ENCODE measurements around the gene SMARCD3. TPM values are rescaled to one million over a fixed set of nuclear protein-coding genes. Genes with fewer than 3 reads are reported as not detected.

The SMARCD3 gene
- total and polyA plus RNA-seq, 2 of the 8 experiments (the other 6 are each of a cell fraction or from before 2014, with no cell fraction given): 3.0 to 5.6 TPM

- H2BK120ac ChIP-seq (replicated peaks; ENCODE audit: low read depth, low read length): no peak overlapping the region
- H3K79me1 ChIP-seq (ENCODE audit: low read depth, low read length): peaks cover 7% of the 10 kb centered on the region; the same call in 1 of the 2 replicates
- H3K27me3 ChIP-seq (replicated peaks in 1 of 4; ENCODE audit: control insufficient read depth in 3 of 4, extremely low read depth in 1 of 4, insufficient read depth in 3 of 4, low read length in 3 of 4): no peaks in the 10 kb centered on the region
- CTCF ChIA-PET (ENCODE audit: partially characterized antibody): interaction anchor here (0.6 to 5.9 kb wide), 11 partner anchors 11 to 114 kb away, joined by 3 to 49 read pairs (median 4); no protein-coding TSS in a partner anchor
- peaks cover 11% of the 10 kb centered on the region for H3K23me2 ChIP-seq (ENCODE audit: low read depth, low read length)
- H2BK5ac ChIP-seq (ENCODE audit: low read depth, low read length): no peak overlapping the region
- H2BK12ac ChIP-seq (ENCODE audit: low read depth, low read length): no peak overlapping the region
- H4K91ac ChIP-seq (replicated peaks; ENCODE audit: insufficient read length, low read length): no peak overlapping the region
- H3K4me3 ChIP-seq (ENCODE audit: extremely low read depth in 1 of 4, insufficient read depth in 2 of 4, low read depth in 3 of 4, low read length in 4 of 4): no peak overlapping the region
- H4K20me1 ChIP-seq (replicated peaks in 1 of 2; ENCODE audit: control insufficient read depth in 1 of 2, insufficient read depth in 2 of 2, low read length in 2 of 2): peaks cover 0 to 6% of the 10 kb centered on the region in 2 experiments
- H2AK5ac ChIP-seq (ENCODE audit: low read depth, low read length): no peak overlapping the region
- H4K5ac ChIP-seq (ENCODE audit: insufficient read length, low read depth, low read length): no peak overlapping the region
- peaks cover 0 to 18% of the 10 kb centered on the region in 2 experiments; a peak in 2 of 4 replicates for H3K79me2 ChIP-seq (ENCODE audit: control insufficient read depth in 1 of 2, insufficient read depth in 2 of 2, low read length in 2 of 2)
- H2BK20ac ChIP-seq (ENCODE audit: low read length): no peak overlapping the region
- H3K4me1 ChIP-seq (replicated peaks in 1 of 4; ENCODE audit: control insufficient read depth in 3 of 4, insufficient read depth in 4 of 4, low read length in 3 of 4): peaks cover 2 to 7% (median 6%) of the 10 kb centered on the region in 4 experiments; a peak in 5 of 7 replicates
- no peak overlapping the region for H3K18ac ChIP-seq (ENCODE audit: extremely low read depth, low read length)
- H3K4me2 ChIP-seq (ENCODE audit: insufficient read depth in 1 of 2, low read depth in 2 of 2, low read length in 2 of 2): no peak overlapping the region
- H3K23ac ChIP-seq (ENCODE audit: insufficient read length): no peak overlapping the region
- H2AFZ ChIP-seq (ENCODE audit: low read length): no peak overlapping the region
- H3K4ac ChIP-seq (replicated peaks; ENCODE audit: insufficient read length, low read depth, low read length): no peak overlapping the region
- DNase-seq (ENCODE audit: low read depth in 1 of 2, low spot score in 2 of 2) (no peak), FAIRE-seq (no peak)
- TF ChIP-seq CTCF (IDR thresholded peaks at IDR 0.05; ENCODE audit: control extremely low read depth in 1 of 3, insufficient read depth in 1 of 3, low read depth in 1 of 3, low read length in 3 of 3) (peak in 1 of 3 experiments; percentile 14; a peak in 1 of 4 replicates), CREB1 (IDR thresholded peaks at IDR 0.05) (no peak)
- no peak overlapping the region for H3K9ac ChIP-seq (replicated peaks in 1 of 4; ENCODE audit: extremely low read depth in 1 of 4, low read depth in 3 of 4, low read length in 3 of 4)
- no peak overlapping the region for H3K56ac ChIP-seq (replicated peaks; ENCODE audit: insufficient read length, low read depth, low read length)
- no peak overlapping the region for H3K14ac ChIP-seq (ENCODE audit: insufficient read length)
- H3K36me3 ChIP-seq (ENCODE audit: control insufficient read depth in 2 of 4, insufficient read depth in 4 of 4, low read length in 3 of 4): peaks cover 22 to 56% (median 46%) of the 10 kb centered on the region in 4 experiments
- H2BK15ac ChIP-seq (ENCODE audit: low read length): no peak overlapping the region
- H3K9me3 ChIP-seq (ENCODE audit: insufficient read depth in 2 of 2, low read depth in 1 of 2, low read length in 1 of 2): no peaks in the 10 kb centered on the region
- 95% methylated on average over 13 of the region's 14 CpGs; no CpG with 5 or more reads in 1 of the 2 experiments for whole genome bisulfite sequencing, 2 experiments (ENCODE audit: extremely low coverage in 1 of 2, insufficient coverage in 1 of 2, insufficient read length in 1 of 2, insufficient replicate concordance in 2 of 2, low coverage in 1 of 2, low lambda C conversion rate in 2 of 2, missing lambda C conversion rate in 1 of 2)
- POLR2A ChIA-PET (ENCODE audit: partially characterized antibody): interaction anchor here (1.6 kb wide), 2 partner anchors 13 to 37 kb away, joined by 3 to 4 read pairs; partner anchors contain the start of gene H2BK1
- H3K27ac ChIP-seq (ENCODE audit: low read depth, low read length): no peak overlapping the region
- no peak overlapping the region for H4K8ac ChIP-seq (ENCODE audit: extremely low read depth, insufficient read depth, low read length)
Observed at GRCh38 chr7:151223728-151224127, 24.8 kb downstream of the SMARCD3 start.

Measured in H1 (cell line).